D721Med (cell line): Measurements from ENCODE around the gene QPRT.
"Not testable (repeated sequence)": the region's sequence is repeated elsewhere in the genome, so short reads cannot be mapped to it uniquely, and the experiment has no call there.

Experiments used
- DNase-seq: peaks from one replicate; pipeline ENCODE4 v3.0.0; 2011; ENCODE audit warnings: low spot score; ENCODE audit not compliant: insufficient read length
- FAIRE-seq: peaks from 2 replicates; lab custom pipeline; 2011; peaks lifted over from hg19 to GRCh38; lab: Jason Lieb, UNC
- TF ChIP-seq, protein P1 (sequence below): IDR thresholded peaks from 2 replicates; pipeline ENCODE4 v1.5.1; 2012; ENCODE audit warnings: mild to moderate bottlenecking, control low read depth; ENCODE audit not compliant: insufficient read depth; ENCODE audit errors: missing control alignments

The QPRT gene

DNA sequence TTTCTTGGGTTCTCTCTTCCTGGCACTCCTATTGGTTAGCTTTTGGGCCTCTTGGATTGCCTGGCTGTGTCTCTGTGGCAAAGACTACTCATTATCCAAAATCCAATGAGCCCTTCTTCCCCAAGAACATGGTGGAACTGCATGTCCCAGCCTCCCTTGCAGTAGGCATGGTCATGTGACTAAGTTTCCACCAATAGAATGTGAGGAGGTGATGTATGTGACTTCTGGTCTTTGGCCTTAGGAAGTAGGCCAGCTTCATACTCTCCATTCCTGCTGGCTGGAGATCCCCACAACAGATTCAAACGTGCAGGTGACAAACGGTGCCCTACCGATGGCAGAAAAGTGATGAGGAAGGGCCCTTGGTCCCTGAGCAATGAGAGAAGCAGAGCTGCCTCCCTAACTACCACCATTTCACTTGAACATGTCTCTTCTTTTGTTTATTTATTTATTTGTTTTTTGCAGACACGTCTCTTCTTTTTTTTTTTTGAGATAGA, 33.2 kb upstream of the QPRT start:
- TF ChIP-seq, protein P1, sequence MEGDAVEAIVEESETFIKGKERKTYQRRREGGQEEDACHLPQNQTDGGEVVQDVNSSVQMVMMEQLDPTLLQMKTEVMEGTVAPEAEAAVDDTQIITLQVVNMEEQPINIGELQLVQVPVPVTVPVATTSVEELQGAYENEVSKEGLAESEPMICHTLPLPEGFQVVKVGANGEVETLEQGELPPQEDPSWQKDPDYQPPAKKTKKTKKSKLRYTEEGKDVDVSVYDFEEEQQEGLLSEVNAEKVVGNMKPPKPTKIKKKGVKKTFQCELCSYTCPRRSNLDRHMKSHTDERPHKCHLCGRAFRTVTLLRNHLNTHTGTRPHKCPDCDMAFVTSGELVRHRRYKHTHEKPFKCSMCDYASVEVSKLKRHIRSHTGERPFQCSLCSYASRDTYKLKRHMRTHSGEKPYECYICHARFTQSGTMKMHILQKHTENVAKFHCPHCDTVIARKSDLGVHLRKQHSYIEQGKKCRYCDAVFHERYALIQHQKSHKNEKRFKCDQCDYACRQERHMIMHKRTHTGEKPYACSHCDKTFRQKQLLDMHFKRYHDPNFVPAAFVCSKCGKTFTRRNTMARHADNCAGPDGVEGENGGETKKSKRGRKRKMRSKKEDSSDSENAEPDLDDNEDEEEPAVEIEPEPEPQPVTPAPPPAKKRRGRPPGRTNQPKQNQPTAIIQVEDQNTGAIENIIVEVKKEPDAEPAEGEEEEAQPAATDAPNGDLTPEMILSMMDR, result no peak
- FAIRE-seq, result no peak
- DNase-seq, result no peak

DNA sequence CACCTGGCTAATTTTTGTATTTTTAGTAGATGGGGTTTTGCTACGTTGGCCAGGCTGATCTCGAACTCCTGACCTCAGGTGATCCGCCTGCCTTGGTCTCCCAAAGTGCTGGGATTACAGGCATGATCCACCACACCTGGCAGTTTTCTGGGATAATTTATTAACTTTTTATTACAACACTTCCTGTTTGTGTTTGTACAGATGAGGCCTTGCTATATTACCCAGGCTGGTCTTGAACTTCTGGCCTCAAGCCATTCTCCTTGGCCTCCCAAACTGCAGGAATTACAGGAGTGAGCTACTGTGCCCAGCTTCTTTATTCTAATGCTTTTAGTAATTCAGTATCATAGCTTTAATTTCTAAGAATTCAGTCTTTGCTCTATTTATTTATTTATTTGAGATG, 32.0 kb upstream of the QPRT start:
- no peak for FAIRE-seq
- DNase-seq, result no peak
- TF ChIP-seq, protein P1, result no peak

DNA sequence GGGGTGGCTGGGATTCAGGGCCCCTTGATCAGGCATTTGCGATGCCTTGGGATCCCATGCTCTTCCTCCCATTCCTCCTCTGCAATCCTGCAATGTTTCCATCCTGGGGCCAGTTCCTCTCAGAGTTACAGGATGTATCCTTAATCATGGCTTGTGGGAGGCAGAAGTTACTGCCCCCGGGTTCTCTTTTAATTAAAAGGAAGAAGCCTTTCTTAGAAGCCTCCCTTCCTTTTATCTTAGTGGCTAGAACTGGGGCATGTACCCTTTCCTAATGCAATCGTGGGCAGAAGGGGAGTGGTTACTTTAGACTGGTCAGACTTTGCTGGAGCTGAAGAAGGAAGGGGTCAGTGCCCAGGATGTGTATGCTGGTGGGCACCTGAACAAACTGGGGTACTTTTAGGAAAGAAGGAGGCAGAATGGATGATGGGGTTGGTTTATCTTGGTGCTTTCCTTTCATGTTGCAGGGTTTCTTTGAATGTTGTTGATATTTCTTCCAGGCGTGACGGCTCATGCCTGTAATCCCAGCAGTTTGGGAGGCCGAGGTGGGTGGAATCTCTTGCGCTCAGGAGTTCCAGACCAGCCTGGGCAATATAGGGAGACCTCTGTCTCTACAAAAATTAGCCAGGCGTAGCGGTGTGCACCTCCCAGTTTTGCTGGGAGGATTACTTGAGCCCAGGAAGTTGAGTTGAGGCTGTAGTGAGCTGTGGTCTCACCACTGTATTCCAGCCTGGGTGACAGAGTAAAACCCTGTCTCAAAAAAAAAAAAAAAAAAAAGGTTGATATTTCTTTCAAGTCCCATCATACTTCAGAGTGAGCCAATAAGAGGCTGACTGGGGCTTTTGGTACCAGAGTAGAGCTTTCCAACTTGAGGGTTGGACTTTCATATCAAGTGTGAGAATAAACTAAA, 29.1 kb upstream of the QPRT start:
- no peak for DNase-seq
- TF ChIP-seq, protein P1, result no peak
- FAIRE-seq, result no peak

DNA sequence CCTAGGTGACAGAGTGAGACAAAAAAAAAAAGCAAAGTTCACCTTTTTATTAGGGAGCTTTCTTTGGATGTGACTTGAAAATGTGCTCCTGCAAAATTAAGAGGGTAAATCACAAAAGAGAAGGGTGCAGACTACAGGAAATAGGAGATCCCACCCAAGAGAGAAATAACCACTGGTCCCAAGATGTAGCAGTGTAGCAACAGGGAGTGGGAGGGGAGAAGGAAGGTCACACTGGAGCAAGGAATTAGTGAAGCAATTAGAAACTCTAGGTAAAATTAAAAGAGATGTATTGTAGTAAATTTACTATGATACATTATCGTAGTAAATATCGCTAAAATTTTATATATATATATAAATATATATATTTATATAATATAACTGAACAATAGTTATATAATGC, 28.2 kb upstream of the QPRT start:
- TF ChIP-seq, protein P1, result no peak
- DNase-seq, result no peak
- FAIRE-seq, result no peak

DNA sequence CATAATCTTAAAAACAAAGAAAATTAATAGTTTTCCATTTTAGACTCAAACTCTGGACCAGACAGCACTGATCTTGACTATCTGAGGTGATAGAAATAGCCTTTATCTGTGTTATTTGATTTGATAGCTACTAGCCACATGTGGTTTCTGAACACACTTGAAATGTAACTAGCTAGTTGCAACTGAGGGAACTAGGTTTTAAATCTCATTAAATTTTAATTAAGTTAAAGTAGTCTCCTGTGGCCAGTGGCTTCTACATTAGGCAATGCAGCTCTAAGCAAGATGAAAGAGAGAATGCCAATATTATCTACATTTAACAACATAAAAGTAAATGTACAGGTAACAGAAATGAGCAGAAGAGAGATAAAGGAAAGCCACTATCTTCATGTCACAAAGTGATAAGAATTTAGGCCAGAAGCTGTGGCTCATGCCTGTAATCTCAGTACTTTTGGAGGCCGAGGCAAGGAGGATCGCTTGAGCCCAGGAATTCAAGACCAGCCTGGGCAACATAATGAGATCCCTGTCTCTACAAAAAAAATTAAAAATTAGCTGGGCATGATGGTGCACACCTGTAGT, 27.1 kb upstream of the QPRT start:
- TF ChIP-seq, protein P1, result no peak
- DNase-seq (no peak), FAIRE-seq (no peak)

DNA sequence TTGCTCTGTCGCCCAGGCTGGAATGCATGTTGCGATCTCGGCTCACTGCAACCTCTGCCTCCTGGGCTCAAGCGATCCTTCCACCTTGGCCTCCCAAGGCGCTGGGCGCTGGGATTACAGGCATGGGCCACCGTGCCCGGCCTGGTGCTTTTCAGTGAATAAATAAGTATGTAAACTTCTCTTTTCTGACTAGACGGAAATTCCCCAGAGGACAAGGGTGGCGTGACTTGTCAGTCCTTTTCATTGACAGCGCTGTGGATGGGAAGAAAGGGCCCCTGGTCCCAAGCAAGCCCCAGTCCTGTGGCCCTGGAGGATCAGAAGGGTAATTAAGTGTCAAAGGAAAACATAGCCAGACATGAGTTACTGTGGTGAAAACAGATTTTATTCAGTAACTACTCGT, 25.5 kb upstream of the QPRT start:
- TF ChIP-seq, protein P1, result no peak
- FAIRE-seq, result no peak
- no peak for DNase-seq

DNA sequence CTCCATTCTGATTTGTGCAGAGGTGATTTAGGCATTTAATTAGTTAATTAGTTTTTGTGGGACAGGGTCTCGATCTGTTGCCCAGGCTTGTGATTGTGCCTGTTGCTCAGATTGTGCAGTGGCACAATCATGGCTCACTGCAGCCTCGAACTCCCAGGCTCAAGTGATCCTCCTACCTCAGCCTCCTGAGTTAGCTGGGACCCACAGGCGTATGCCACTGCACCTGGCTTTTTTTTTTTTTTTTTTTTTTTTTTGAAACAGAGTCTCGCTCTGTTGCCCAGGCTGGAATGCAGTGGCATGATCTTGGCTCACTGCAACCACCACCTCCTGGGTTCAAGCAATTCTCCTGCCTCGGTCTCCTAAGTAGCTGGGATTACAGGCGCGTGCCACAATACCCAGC, 25.1 kb upstream of the QPRT start:
- not testable (repeated sequence) for FAIRE-seq

More for the DNA sequence above, 25.1 kb upstream of the QPRT start:
- not testable (repeated sequence) for DNase-seq
